HG03354 (cell line): ENCODE data around the gene ZNF74.
"Not testable (repeated sequence)": the region's sequence is repeated elsewhere in the genome, so short reads cannot be mapped to it uniquely, and the experiment has no call there.

Experiments used
- ATAC-seq: cut with Tn5 transposase; IDR thresholded peaks from one replicate; pipeline ENCODE4 v1.9.1; 2021; ENCODE audit warnings: mild to moderate bottlenecking; ENCODE audit not compliant: unreplicated experiment, poor library complexity, severe bottlenecking

The ZNF74 gene

GRCh38 chr22:20439928-20440575 lies 46.1 kb downstream of the ZNF74 start:
- no peak for ATAC-seq

GRCh38 chr22:20440637-20441591 lies 47.0 kb downstream of the ZNF74 start:
- no peak for ATAC-seq

GRCh38 chr22:20441631-20442484 lies 47.9 kb downstream of the ZNF74 start:
- no peak for ATAC-seq

- no peak for ATAC-seq
These were observed 48.7 kb downstream of the ZNF74 start for GRCh38 chr22:20442485-20443284.

- no peak for ATAC-seq
These were observed 50.4 kb downstream of the ZNF74 start for GRCh38 chr22:20444325-20444724.

GRCh38 chr22:20446383-20446970 lies 52.5 kb downstream of the ZNF74 start:
- no peak for ATAC-seq

GRCh38 chr22:20448630-20449029 lies 54.7 kb downstream of the ZNF74 start:
- no peak for ATAC-seq

GRCh38 chr22:20449819-20450550 lies 56.0 kb downstream of the ZNF74 start:
- ATAC-seq = no peak

- ATAC-seq = no peak
These were observed 56.6 kb downstream of the ZNF74 start for GRCh38 chr22:20450551-20450906.

- not testable (repeated sequence) for ATAC-seq
These were observed 57.3 kb downstream of the ZNF74 start for GRCh38 chr22:20451129-20451778.

- ATAC-seq = no peak
These were observed 58.0 kb downstream of the ZNF74 start for GRCh38 chr22:20451920-20452319.

GRCh38 chr22:20453222-20453621 lies 59.3 kb downstream of the ZNF74 start:
- no peak for ATAC-seq

GRCh38 chr22:20455709-20456063 lies 61.7 kb downstream of the ZNF74 start:
- no peak for ATAC-seq

- peak; percentile 62 for ATAC-seq
These were observed 62.2 kb downstream of the ZNF74 start for GRCh38 chr22:20456064-20456721.

- no peak for ATAC-seq
These were observed 62.7 kb downstream of the ZNF74 start for GRCh38 chr22:20456722-20457076.

GRCh38 chr22:20457506-20458240 lies 63.7 kb downstream of the ZNF74 start:
- no peak for ATAC-seq
